ENCODE data around the gene CACNA2D1.
"Not testable (repeated sequence)": the region's sequence is repeated elsewhere in the genome, so short reads cannot be mapped to it uniquely, and the experiment has no call there.

The CACNA2D1 gene

DNA sequence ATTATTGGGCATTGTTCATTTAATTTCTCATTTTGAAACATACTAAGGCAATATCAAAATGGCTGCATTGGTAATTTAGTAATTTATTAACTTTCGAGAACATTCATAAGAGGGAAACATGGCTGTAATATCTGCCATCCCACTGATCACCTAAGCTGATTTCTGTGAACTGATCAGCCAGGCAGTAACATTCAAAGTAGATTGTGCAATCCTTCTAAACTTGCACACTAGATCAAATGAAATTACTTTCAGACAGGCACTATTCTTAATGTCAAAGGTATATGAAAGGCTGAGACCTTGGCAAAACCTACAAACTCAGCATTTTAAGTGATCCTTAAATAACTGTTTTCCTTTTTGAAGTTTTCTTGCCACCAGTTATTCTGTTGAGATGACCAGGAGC lies 290.7 kb downstream of the CACNA2D1 start:
- no peak for DNase-seq (ENCODE audit: low read depth)
- TF ChIP-seq, protein P1, sequence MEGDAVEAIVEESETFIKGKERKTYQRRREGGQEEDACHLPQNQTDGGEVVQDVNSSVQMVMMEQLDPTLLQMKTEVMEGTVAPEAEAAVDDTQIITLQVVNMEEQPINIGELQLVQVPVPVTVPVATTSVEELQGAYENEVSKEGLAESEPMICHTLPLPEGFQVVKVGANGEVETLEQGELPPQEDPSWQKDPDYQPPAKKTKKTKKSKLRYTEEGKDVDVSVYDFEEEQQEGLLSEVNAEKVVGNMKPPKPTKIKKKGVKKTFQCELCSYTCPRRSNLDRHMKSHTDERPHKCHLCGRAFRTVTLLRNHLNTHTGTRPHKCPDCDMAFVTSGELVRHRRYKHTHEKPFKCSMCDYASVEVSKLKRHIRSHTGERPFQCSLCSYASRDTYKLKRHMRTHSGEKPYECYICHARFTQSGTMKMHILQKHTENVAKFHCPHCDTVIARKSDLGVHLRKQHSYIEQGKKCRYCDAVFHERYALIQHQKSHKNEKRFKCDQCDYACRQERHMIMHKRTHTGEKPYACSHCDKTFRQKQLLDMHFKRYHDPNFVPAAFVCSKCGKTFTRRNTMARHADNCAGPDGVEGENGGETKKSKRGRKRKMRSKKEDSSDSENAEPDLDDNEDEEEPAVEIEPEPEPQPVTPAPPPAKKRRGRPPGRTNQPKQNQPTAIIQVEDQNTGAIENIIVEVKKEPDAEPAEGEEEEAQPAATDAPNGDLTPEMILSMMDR (conservative IDR thresholded peaks at IDR 0.05; ENCODE audit: low read depth, low read length), result no peak
- H3K4me3 ChIP-seq (ENCODE audit: low read depth, low read length), result no peak overlapping the region

DNA sequence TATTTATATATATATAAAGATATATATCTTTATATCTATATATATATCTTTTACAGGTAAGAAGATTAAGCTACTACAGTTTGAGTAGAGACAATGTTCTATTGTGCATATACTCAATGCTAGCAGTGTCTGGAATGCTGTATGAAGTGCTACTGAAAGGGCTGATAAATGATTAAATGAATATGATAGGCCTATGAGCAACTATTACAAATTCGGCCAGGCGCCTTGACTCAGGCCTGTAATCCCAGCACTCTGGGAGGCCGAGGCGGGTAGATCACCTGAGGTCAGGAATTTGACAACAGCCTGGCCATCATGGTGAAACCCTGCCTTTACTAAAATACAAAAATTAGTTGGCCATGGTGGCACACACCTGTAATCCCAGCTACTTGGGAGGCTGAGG lies 297.1 kb downstream of the CACNA2D1 start:
- TF ChIP-seq, protein P1 (conservative IDR thresholded peaks at IDR 0.05; ENCODE audit: low read depth, low read length), result no peak
- no peak overlapping the region for H3K4me3 ChIP-seq (ENCODE audit: low read depth, low read length)
- DNase-seq (ENCODE audit: low read depth), result no peak

DNA sequence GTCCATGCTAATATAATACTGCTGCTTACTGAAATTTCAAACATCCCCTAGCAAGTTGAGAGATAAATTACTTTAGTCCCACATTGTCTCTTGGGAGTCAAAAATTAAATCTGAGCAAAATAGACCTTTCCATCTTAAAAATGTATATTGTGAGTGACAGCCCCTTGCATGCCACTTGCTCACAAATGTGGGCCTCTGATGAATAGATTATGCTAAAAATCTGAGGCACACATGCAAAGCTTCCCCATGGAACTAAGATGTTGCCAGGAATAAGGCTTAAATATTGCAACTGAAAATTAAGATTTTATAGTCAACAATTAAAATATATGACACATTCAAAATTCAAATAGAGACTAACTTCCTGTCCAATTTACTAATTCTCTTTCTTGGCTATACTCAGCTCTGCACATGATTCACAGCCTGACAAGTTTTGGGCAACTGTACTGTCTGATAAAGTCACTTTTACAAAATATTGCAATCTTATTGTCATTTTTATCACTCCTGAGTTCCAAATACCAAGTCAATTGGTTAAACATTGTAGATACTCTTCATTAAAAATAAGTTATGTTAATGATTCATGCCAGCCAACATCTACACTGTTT lies 301.2 kb downstream of the CACNA2D1 start:
- no peak for DNase-seq (ENCODE audit: low read depth)
- no peak overlapping the region for H3K4me3 ChIP-seq (ENCODE audit: low read depth, low read length)
- TF ChIP-seq, protein P1 (conservative IDR thresholded peaks at IDR 0.05; ENCODE audit: low read depth, low read length), result no peak

DNA sequence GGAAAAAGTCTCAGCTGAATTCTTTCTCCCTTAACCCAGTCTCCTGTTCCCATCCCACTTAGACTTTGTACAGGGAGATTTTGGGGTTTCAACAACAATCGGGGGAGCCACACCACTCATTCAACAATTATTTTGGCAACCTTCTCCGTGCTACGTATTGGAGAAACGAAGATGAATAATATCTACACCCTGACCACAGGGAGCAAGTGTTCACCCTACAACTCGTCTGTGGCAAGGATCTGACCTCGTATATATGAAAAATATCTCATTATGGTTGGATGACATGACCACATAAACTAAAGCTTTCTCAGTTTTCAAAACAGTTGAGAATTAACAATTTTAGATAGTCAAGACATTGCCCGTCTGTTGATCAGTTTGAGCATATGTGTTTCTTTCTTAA lies 302.1 kb downstream of the CACNA2D1 start:
- H3K4me3 ChIP-seq (ENCODE audit: low read depth, low read length), result no peak overlapping the region
- peak; percentile 81 for DNase-seq (ENCODE audit: low read depth)
- TF ChIP-seq, protein P1 (conservative IDR thresholded peaks at IDR 0.05; ENCODE audit: low read depth, low read length), result no peak

DNA sequence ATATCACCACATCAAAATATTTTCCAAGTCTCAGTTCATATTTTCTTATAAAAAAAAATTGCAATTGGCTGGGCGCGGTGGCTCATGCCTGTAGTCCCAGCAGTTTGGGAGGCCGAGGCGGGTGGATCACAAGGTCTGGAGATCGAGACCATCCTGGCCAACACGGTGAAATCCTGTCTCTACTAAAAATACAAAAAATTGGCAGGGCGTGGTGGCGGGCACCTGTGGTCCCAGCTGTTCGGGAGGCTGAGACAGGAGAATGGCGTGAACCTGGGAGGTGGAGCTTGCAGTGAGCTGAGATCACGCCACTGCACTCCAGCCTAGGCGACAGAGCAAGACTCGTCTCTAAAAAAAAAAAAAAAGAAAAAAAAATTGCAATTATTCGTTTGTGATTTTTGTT lies 303.0 kb downstream of the CACNA2D1 start:
- DNase-seq (ENCODE audit: low read depth); H3K4me3 ChIP-seq (ENCODE audit: low read depth, low read length): not testable (repeated sequence)

DNA sequence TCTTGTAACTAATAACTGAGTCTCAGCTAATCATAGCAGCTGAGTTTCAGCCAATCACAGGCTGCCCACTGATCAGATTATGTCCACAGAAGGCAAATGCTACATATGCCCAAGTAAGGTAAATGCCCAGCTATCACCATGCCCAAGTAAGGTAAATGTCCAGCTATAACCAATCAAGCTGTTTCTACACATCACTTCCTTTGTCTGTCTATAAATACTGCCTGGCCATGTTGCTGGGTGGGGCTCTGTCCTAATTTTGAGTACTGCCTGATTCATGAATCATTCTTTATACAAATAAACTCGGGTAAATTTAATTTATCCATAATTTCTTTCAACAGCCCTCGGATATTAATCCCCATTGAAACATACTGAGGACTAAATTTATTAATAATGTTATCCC lies 312.4 kb downstream of the CACNA2D1 start:
- TF ChIP-seq, protein P1 (conservative IDR thresholded peaks at IDR 0.05; ENCODE audit: low read depth, low read length), result no peak
- H3K4me3 ChIP-seq (ENCODE audit: low read depth, low read length), result no peak overlapping the region
- DNase-seq (ENCODE audit: low read depth), result peak; percentile 23

DNA sequence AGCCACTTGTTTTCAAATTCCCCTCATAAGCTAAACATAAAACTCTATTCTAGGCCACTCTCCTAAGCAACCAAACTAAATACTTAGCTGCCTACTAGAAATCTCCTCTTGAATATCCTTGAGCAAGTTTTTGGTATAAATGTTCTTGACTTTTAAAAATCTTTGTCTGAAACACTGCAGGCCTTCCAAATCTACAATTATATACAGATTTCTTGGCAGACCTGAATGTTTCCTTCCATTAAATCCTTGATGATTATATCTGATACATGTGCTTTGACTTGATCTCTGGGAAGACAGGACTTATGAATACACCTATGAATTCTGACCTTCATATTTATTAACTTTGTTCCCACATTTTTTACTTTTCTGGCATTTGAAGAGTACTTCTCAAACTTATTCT lies 314.5 kb downstream of the CACNA2D1 start:
- TF ChIP-seq, protein P1 (conservative IDR thresholded peaks at IDR 0.05; ENCODE audit: low read depth, low read length), result no peak
- no peak overlapping the region for H3K4me3 ChIP-seq (ENCODE audit: low read depth, low read length)
- no peak for DNase-seq (ENCODE audit: low read depth)
